GM18951 (cell line): ENCODE data around the gene CABLES1.

Source experiments
- POLR2A ChIP-seq: IDR thresholded peaks from 4 replicates; pipeline ENCODE4 v1.6.1; 2011; ENCODE audit warnings: mild to moderate bottlenecking; ENCODE audit not compliant: insufficient read length, insufficient read depth; ENCODE audit errors: extremely low read depth
- in situ Hi-C: fragments of 300-500 bp; cut with MboI; formaldehyde crosslinking; loops from one replicate; pipeline ENCODE4 v1.12.0; 2022; ENCODE audit warnings: low sequenced_read_pairs, mixed read lengths, inconsistent platforms; ENCODE audit not compliant: unreplicated experiment

Gene CABLES1

GRCh38 chr18:23250893-23251656, 115.8 kb downstream of the CABLES1 start:
- in situ Hi-C loops: no loop called here

GRCh38 chr18:23253630-23254029, 118.3 kb downstream of the CABLES1 start:
- in situ Hi-C loops: no loop called here
- no peak for TF ChIP-seq POLR2A

More at GRCh38 chr18:23250893-23251656, 115.8 kb downstream of the CABLES1 start:
- TF ChIP-seq POLR2A: no peak

DNA sequence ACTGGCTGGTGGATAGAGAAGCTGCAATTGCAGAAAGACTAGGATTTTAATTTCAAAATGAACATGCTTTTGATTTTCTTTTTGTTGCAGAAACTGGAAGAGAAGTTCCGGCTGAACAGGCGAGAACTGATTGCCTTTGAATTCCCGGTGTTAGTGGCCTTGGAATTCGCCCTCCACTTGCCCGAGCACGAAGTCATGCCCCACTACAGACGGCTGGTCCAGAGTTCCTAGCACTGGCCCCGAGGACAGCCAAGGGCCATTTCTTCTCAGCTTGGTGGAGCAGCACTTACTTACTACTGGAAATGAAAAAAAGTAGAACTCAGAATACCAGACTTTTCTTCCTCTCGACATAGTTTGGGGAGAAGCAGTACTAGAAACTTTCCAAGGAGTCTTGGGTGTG, 121.9 kb downstream of the CABLES1 start:
- in situ Hi-C loops: no loop called here

GRCh38 chr18:23257686-23258565, 122.6 kb downstream of the CABLES1 start:
- in situ Hi-C loops: no loop called here
- TF ChIP-seq POLR2A: no peak

More for the DNA sequence above, 121.9 kb downstream of the CABLES1 start:
- no peak for TF ChIP-seq POLR2A

DNA sequence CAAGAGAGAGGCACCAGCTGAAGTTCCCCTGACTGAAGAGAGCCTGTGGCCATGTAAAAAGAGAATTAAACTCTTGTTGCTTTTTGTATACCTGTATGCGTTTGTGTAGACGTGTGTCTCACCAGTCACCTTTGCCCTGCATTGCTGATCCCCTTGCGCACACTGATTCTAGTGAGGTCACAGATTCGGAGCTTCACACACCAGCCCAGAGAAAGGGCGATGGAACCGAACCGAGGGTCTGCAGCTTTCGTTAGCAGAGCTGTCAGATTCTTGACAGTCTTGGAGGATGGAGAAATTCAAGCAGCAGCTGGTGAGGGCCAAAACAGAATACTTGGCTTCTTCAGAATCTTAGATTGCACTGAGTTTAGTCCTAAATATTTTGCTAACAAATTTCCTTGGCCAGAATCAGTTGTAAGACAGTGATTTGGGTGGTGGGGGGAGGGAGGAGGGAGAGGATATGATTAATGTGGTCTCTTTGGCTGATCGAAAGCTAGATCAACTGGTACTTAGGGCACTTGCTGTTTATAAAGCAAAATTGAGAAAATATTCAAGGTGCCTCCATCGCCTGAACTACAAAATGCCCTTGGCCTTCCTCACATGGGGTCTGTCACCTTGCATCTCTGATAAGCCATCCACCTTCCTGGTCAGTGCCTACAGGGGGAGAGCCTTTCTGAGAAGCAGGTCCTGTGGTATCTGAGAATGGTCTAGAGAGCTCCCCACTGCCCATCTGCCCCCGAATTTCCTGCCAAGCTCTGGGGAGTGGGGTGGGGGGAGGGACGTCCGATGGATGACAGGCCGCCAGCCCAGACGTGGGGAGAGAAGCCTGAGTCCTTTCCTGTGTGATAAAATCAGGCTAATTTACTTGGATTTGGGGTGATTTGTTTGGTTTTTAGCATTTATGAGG, 123.5 kb downstream of the CABLES1 start:
- no peak for TF ChIP-seq POLR2A
- in situ Hi-C loops: no loop called here

DNA sequence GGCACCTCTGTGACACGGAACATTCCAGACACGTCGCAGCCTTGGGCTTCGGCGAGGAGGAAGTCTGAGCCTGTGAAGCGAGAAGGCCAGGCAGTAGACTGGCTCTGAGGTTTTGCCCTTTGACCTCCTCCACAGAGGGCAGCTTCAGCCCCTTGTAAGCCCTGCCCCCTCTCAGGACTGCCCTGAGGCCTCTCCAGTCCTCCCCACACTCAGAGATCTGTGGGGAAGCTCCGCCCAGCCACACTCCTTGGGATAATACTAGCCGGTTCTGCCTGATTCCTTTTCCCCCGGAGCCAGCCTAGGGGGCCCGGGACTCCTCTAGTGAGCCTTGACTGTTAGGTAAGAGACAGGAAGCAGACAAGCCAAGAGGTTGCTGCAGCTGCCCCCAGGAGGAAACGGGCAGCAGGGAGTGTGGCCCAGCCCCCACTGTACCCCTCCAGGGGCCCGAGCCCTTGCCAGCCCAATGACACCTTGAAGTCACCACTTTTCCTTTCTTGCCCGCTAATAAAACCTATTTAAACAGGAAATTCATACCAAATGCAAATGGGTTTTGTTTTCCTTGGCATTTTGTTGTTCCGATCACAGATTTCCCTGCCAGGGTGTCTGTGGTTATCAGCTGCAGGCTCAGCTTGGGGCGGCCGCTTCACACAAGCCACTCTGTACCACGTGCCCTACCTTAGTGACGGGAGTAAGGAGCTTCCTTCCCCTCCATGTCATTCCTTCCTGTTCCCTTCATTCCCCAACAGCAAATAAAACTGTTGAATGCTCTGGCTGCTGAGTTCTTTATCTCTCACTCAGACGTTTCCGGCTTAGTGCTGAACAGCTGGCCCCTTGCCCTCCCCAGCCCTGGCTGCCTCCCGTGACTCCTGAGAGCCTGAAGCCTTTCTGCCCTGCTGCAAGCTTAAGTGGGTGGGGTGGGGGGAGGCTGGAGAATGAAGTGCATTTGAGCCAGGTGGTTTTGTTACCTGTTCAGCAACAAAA, 124.7 kb downstream of the CABLES1 start:
- in situ Hi-C loops: no loop called here

DNA sequence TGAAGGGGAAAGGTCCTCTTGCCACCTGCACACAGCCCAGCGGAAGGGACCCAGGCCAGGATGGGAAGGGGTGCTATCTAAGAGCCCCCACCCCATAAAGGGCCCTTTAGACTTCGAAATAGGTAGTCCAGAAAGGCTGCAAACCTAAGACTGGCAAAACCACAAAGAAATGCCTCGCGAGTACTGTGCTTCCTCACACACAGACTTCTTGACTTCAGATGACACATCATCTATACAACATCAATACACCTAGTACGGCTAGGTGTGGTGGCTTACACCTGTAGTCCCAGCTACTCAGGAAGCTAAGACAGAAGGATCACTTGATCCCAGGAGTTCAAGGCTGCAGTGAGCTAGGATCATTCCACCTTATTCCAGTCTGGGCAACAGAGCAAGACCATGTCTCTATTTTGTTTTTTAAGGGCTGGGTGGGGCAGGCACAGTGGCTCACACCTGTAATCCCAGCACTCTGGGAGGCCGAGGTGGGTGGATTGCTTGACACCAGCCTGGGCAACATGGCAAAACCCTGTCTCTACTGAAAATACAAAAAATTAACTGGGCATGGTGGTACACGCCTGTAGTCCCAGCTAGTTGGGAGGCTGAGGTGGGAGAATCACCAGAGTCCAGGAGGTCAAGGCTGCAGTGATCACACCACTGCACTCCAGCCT, 125.8 kb downstream of the CABLES1 start:
- in situ Hi-C loops: no loop called here
- TF ChIP-seq POLR2A: no peak

More for the DNA sequence above, 124.7 kb downstream of the CABLES1 start:
- peak; percentile 33 for TF ChIP-seq POLR2A

- no peak for TF ChIP-seq POLR2A
- in situ Hi-C loops: no loop called here
These were observed 128.4 kb downstream of the CABLES1 start for GRCh38 chr18:23263551-23264235.

DNA sequence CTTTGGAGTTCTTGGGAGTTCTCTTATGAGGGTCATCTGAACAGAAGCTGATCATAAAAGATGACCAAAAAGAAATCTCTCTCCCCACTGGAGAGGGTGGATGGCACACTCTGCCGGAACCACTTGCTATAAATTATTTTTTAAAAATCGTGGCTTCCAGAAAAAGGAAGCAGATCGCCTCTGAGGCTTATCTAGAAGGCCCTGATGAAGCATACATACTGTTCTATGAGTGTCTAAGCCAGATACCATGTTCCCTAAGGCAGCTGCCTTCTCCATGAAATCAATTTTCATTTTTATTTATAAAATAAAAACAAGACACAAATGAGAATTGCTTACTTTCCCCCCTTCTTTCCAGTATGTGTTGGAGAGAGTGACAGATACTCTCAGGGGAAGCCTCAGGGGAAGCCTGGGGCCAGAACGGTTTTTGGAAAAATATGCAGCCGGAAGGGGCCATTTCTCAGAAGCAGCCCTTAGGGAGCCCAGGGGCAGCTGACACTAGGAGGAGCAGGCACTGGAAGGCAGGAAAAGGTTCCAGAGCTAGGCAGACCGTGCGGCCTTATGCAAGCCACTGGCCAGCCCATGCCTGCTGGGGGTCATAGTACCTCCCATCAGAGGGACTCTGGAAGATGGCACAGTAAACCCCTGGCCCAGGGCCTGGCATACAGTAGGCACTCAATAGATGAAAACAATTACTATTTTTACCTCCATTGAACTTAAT, 130.6 kb downstream of the CABLES1 start:
- TF ChIP-seq POLR2A: no peak
- in situ Hi-C loops: no loop called here

GRCh38 chr18:23266717-23267446, 131.6 kb downstream of the CABLES1 start:
- in situ Hi-C loops: no loop called here
- TF ChIP-seq POLR2A: no peak
